Panc1 (cell line): Measurements from ENCODE around the gene SLC25A6. TPM values are rescaled to one million over a fixed set of nuclear protein-coding genes. Genes with fewer than 3 reads are reported as not detected.
"Not testable (repeated sequence)": the region's sequence is repeated elsewhere in the genome, so short reads cannot be mapped to it uniquely, and the experiment has no call there.

ENCODE experiments used
- ATAC-seq: fragments of 200-7000 bp; cut with Tn5 transposase; 2 replicates; pipeline ENCODE4 v1.9.1; 2020; ENCODE audit warnings: mild to moderate bottlenecking, moderate library complexity
- BruUV-seq: library from RNA; stranded (reverse); fragments of 400-500 nt; replicated peaks from 2 replicates; lab custom pipeline; 2021; lab: Mats Ljungman, UMichigan
- CTCF ChIA-PET: fragments of 300-600 bp; sonication (Branson Sonifier 250); formaldehyde crosslinking; loops from one replicate; lab custom pipeline; 2022; ENCODE audit warnings: antibody characterized with exemption; lab: Charles Lee
- POLR2A ChIA-PET: fragments of 300-600 bp; sonication (Branson Sonifier 250); formaldehyde crosslinking; loops from one replicate; lab custom pipeline; 2022; ENCODE audit warnings: antibody characterized with exemption; lab: Charles Lee
- DNase-seq: peaks from one replicate; pipeline ENCODE4 v3.0.0-alpha.2; 2010; ENCODE audit warnings: low read depth, low spot score
- H3K27ac ChIP-seq: 2 replicates; pipeline ENCODE4 v1.5.1; 2011; ENCODE audit warnings: mild to moderate bottlenecking, low read length, inconsistent platforms
- H3K27me3 ChIP-seq: fragments of 200-500 bp; sonication (Bioruptor generic); 2 replicates; pipeline ENCODE4 v1.6.0; 2014; ENCODE audit warnings: low read length, inconsistent platforms; ENCODE audit not compliant: control insufficient read depth, insufficient read depth
- H3K36me3 ChIP-seq: fragments of 200-500 bp; sonication (Bioruptor generic); 2 replicates; pipeline ENCODE4 v1.5.1; 2014; ENCODE audit warnings: inconsistent platforms, mild to moderate bottlenecking, low read length, moderate library complexity; ENCODE audit not compliant: control insufficient read depth, insufficient read depth
- H3K4me1 ChIP-seq: 2 replicates; pipeline ENCODE4 v1.5.1; 2011; ENCODE audit warnings: inconsistent platforms, mild to moderate bottlenecking, low read length, moderate library complexity; ENCODE audit not compliant: control insufficient read depth, insufficient read depth
- H3K4me3 ChIP-seq, 2 experiments: 2 replicates each; pipeline ENCODE4 v1.5.1; 2011 to 2012; ENCODE audit warnings: low read depth in 2 of 2, low read length in 2 of 2, mild to moderate bottlenecking in 2 of 2, inconsistent platforms in 1 of 2, moderate library complexity in 1 of 2
- H3K9me3 ChIP-seq: fragments of 200-500 bp; sonication (Bioruptor generic); 2 replicates; pipeline ENCODE4 v1.5.1; 2014; ENCODE audit warnings: low read depth, mild to moderate bottlenecking, inconsistent platforms, low read length, moderate library complexity; ENCODE audit not compliant: control insufficient read depth, insufficient read depth
- POLR2AphosphoS5 ChIP-seq: IDR thresholded peaks from 2 replicates; pipeline ENCODE4 v1.6.1; 2012; ENCODE audit warnings: mild to moderate bottlenecking, low read depth, low read length, moderate library complexity
- SIN3A ChIP-seq: IDR thresholded peaks from 2 replicates; pipeline ENCODE4 v1.6.1; 2012; ENCODE audit warnings: low read depth, mild to moderate bottlenecking, low read length, moderate library complexity, borderline replicate concordance; ENCODE audit not compliant: insufficient read depth
- TCF7L2 ChIP-seq: IDR thresholded peaks from 2 replicates; pipeline ENCODE4 v1.6.1; 2011; ENCODE audit warnings: mild to moderate bottlenecking, low read depth, low read length, inconsistent platforms
- in situ Hi-C: cut with HindIII; loops from 2 replicates; pipeline ENCODE4 v1.10.0; 2016; ENCODE audit warnings: low sequenced_read_pairs, low pct_unique_long_range_greater_than_20kb
- intact Hi-C: fragments of 100-400 bp; cut with micrococcal nuclease; formaldehyde crosslinking; loops from one replicate; pipeline ENCODE4 v1.10.0; 2022; ENCODE audit not compliant: unreplicated experiment
- total RNA-seq: library from RNA; stranded (reverse); gene quantifications from one replicate; pipeline ENCODE4 v1.2.1, GENCODE V29; 2021; ENCODE audit not compliant: unreplicated experiment
- TF ChIP-seq, protein P1 (sequence below): fragments of 450-650 bp; IDR thresholded peaks from 2 replicates; pipeline ENCODE4 v1.5.1; 2017; ENCODE audit warnings: mild to moderate bottlenecking
- TF ChIP-seq, protein P2 (sequence below), 2 experiments: IDR thresholded peaks; 2 replicates each; pipeline ENCODE4 v1.6.1; 2011 to 2012; ENCODE audit warnings: low read depth in 2 of 2, control low read depth in 1 of 2, low read length in 1 of 2, mild to moderate bottlenecking in 1 of 2, moderate library complexity in 1 of 2; ENCODE audit not compliant: insufficient read depth in 1 of 2

SLC25A6 gene
- total RNA-seq, 1 experiment from 2014 or later = 125 TPM

DNA sequence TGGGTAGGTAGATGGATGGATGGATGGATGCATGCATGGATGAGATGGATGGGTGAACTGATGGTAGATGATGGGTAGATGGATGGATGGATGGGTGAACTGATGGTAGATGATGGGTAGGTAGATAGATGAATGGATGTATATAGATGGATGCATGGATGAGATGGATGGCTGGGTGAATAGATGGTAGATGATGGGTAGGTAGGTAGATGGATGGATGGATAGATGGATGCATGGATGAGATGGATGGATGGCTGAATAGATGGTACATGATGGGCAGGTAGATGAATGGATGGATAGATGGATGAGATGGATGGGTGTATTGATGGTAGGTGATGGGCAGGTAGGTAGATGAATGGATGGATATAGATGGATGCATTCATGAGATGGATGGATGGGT, 15.1 kb upstream of the SLC25A6 start:
- H3K27ac ChIP-seq = no peak overlapping the region
- no peaks in the 10 kb centered on the region for H3K36me3 ChIP-seq
- DNase-seq (no peak), ATAC-seq (no peak)
- no peaks in the 10 kb centered on the region for H3K9me3 ChIP-seq
- H3K27me3 ChIP-seq = no peaks in the 10 kb centered on the region
- TF ChIP-seq TCF7L2 = no peak
- no peak for TF ChIP-seq POLR2AphosphoS5
- TF ChIP-seq SIN3A = no peak
- intact Hi-C loops (no loop called here), in situ Hi-C loops (no loop called here)
- H3K4me1 ChIP-seq = no peaks in the 10 kb centered on the region
- H3K4me3 ChIP-seq = no peak overlapping the region
- BruUV-seq = no TSS peak
- ChIA-PET CTCF (no interaction called here), POLR2A (no interaction called here)

DNA sequence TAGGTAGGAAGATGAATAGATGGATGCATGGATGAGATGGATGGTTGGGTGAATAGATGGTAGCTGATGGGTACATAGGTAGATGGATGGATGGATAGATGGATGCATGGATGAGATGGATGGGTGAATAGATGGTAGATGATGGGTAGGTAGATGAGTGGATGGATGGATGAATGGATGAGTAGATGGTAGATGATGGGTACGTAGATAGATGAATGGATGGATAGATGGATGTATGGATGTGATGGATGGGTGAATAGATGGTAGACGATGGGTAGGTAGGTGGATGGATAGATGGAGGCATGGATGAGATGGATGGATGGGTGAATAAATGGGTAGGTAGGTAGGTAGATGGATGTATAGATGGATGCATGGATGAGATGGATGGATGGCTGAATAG, 13.9 kb upstream of the SLC25A6 start:
- DNase-seq, H3K36me3 ChIP-seq, H3K4me1 ChIP-seq, BruUV-seq, in situ Hi-C loops, POLR2A ChIA-PET, intact Hi-C loops, H3K9me3 ChIP-seq, ATAC-seq, H3K27ac ChIP-seq, H3K4me3 ChIP-seq, H3K27me3 ChIP-seq, CTCF ChIA-PET: not testable (repeated sequence)

DNA sequence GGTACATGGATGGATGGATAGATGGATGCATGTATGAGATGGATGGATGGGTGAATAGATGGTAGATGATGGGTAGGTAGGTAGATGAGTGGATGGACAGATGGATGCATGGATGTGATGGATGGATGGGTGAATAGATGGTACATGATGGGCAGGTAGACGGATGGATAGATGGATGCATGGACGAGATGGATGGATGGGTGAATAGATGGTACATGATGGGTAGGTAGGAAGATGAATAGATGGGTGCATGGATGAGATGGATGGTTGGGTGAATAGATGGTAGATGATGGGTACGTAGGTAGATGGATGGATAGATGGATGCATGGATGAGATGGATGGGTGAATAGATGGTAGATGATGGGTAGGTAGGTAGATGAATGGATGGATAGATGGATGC, 12.0 kb upstream of the SLC25A6 start:
- H3K9me3 ChIP-seq, ATAC-seq, H3K4me1 ChIP-seq, H3K27me3 ChIP-seq, H3K27ac ChIP-seq, BruUV-seq, POLR2A ChIA-PET, intact Hi-C loops, in situ Hi-C loops, H3K36me3 ChIP-seq, CTCF ChIA-PET, H3K4me3 ChIP-seq, DNase-seq: not testable (repeated sequence)

DNA sequence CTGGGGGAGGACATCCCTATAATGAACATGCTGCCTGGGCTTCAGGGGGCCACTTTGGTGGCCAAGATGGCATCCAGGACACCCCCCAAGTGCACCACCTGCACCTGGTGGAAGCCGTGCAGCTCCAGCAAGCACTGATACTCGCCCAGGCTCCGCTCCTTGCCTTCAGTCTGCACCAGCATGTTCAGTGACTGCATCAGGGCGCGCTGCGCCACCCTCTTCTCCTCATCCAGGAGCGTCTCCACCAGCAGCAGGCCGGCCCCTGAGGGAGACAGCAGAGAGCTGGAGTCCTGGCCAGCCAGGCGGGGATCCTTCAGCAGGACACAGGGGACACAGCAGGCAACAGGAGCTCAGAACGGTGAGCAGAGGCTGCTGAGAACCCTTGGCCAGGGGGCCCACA, 11.3 kb upstream of the SLC25A6 start:
- Histone ChIP-seq H3K27me3 (no peaks in the 10 kb centered on the region), H3K4me3 (no peak overlapping the region), H3K4me1 (no peaks in the 10 kb centered on the region), H3K36me3 (no peaks in the 10 kb centered on the region), H3K27ac (no peak overlapping the region), H3K9me3 (no peaks in the 10 kb centered on the region)
- TF ChIP-seq SIN3A = no peak
- TF ChIP-seq, protein P1, sequence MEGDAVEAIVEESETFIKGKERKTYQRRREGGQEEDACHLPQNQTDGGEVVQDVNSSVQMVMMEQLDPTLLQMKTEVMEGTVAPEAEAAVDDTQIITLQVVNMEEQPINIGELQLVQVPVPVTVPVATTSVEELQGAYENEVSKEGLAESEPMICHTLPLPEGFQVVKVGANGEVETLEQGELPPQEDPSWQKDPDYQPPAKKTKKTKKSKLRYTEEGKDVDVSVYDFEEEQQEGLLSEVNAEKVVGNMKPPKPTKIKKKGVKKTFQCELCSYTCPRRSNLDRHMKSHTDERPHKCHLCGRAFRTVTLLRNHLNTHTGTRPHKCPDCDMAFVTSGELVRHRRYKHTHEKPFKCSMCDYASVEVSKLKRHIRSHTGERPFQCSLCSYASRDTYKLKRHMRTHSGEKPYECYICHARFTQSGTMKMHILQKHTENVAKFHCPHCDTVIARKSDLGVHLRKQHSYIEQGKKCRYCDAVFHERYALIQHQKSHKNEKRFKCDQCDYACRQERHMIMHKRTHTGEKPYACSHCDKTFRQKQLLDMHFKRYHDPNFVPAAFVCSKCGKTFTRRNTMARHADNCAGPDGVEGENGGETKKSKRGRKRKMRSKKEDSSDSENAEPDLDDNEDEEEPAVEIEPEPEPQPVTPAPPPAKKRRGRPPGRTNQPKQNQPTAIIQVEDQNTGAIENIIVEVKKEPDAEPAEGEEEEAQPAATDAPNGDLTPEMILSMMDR = no peak
- no peak for TF ChIP-seq TCF7L2
- TF ChIP-seq, protein P2, sequence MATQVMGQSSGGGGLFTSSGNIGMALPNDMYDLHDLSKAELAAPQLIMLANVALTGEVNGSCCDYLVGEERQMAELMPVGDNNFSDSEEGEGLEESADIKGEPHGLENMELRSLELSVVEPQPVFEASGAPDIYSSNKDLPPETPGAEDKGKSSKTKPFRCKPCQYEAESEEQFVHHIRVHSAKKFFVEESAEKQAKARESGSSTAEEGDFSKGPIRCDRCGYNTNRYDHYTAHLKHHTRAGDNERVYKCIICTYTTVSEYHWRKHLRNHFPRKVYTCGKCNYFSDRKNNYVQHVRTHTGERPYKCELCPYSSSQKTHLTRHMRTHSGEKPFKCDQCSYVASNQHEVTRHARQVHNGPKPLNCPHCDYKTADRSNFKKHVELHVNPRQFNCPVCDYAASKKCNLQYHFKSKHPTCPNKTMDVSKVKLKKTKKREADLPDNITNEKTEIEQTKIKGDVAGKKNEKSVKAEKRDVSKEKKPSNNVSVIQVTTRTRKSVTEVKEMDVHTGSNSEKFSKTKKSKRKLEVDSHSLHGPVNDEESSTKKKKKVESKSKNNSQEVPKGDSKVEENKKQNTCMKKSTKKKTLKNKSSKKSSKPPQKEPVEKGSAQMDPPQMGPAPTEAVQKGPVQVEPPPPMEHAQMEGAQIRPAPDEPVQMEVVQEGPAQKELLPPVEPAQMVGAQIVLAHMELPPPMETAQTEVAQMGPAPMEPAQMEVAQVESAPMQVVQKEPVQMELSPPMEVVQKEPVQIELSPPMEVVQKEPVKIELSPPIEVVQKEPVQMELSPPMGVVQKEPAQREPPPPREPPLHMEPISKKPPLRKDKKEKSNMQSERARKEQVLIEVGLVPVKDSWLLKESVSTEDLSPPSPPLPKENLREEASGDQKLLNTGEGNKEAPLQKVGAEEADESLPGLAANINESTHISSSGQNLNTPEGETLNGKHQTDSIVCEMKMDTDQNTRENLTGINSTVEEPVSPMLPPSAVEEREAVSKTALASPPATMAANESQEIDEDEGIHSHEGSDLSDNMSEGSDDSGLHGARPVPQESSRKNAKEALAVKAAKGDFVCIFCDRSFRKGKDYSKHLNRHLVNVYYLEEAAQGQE (IDR thresholded peaks at IDR 0.05; ENCODE audit: insufficient read depth in 1 of 2, low read depth in 2 of 2, low read length in 1 of 2) = no peak
- TF ChIP-seq POLR2AphosphoS5 = no peak
- BruUV-seq = no TSS peak
- in situ Hi-C loops (no loop called here), intact Hi-C loops (no loop called here)
- CTCF ChIA-PET = no interaction called here
- ATAC-seq (no peak), DNase-seq (no peak)
- POLR2A ChIA-PET = no interaction called here
